ENCODE data around the gene HHATL. TPM values are rescaled to one million over a fixed set of nuclear protein-coding genes. Genes with fewer than 3 reads are reported as not detected.

Gene HHATL
- polyA plus RNA-seq, 1 experiment = not detected

- POLR2A ChIA-PET = no interaction called here
- no peaks in the 10 kb centered on the region for H3K27me3 ChIP-seq (ENCODE audit: control insufficient read depth, insufficient read depth, low read length)
- DNase-seq (ENCODE audit: low read depth, low spot score) = no peak
- H3K4me3 ChIP-seq (ENCODE audit: low read depth, low read length) = no peak overlapping the region
- no peak for TF ChIP-seq CTCF (IDR thresholded peaks at IDR 0.05; ENCODE audit: low read depth, low read length)
- CTCF ChIA-PET = no interaction called here
- H3K9me3 ChIP-seq (ENCODE audit: control insufficient read depth, insufficient read depth, low read length) = peaks cover 4% of the 10 kb centered on the region
- H3K27ac ChIP-seq (ENCODE audit: low read depth, low read length) = no peak overlapping the region
Observed at GRCh38 chr3:42663581-42664437, 38.8 kb downstream of the HHATL start.

GRCh38 chr3:42662813-42663535 lies 39.6 kb downstream of the HHATL start:
- Histone ChIP-seq H3K4me3 (ENCODE audit: low read depth, low read length) (no peak overlapping the region), H3K27me3 (ENCODE audit: control insufficient read depth, insufficient read depth, low read length) (no peaks in the 10 kb centered on the region), H3K27ac (ENCODE audit: low read depth, low read length) (no peak overlapping the region), H3K9me3 (ENCODE audit: control insufficient read depth, insufficient read depth, low read length) (no peaks in the 10 kb centered on the region)
- no peak for TF ChIP-seq CTCF (IDR thresholded peaks at IDR 0.05; ENCODE audit: low read depth, low read length)
- ChIA-PET POLR2A (no interaction called here), CTCF (no interaction called here)
- no peak for DNase-seq (ENCODE audit: low read depth, low spot score)

GRCh38 chr3:42662037-42662812 lies 40.4 kb downstream of the HHATL start:
- Histone ChIP-seq H3K4me3 (ENCODE audit: low read depth, low read length) (no peak overlapping the region), H3K27ac (ENCODE audit: low read depth, low read length) (no peak overlapping the region), H3K27me3 (ENCODE audit: control insufficient read depth, insufficient read depth, low read length) (no peaks in the 10 kb centered on the region), H3K9me3 (ENCODE audit: control insufficient read depth, insufficient read depth, low read length) (no peaks in the 10 kb centered on the region)
- no peak for DNase-seq (ENCODE audit: low read depth, low spot score)
- ChIA-PET POLR2A (no interaction called here), CTCF (no interaction called here)
- TF ChIP-seq CTCF (IDR thresholded peaks at IDR 0.05; ENCODE audit: low read depth, low read length) = no peak

GRCh38 chr3:42661593-42662022 lies 41.0 kb downstream of the HHATL start:
- CTCF ChIA-PET = no interaction called here
- TF ChIP-seq CTCF (IDR thresholded peaks at IDR 0.05; ENCODE audit: low read depth, low read length) = no peak
- POLR2A ChIA-PET = no interaction called here
- no peak for DNase-seq (ENCODE audit: low read depth, low spot score)
- Histone ChIP-seq H3K9me3 (ENCODE audit: control insufficient read depth, insufficient read depth, low read length) (no peaks in the 10 kb centered on the region), H3K4me3 (ENCODE audit: low read depth, low read length) (no peak overlapping the region), H3K27me3 (ENCODE audit: control insufficient read depth, insufficient read depth, low read length) (no peaks in the 10 kb centered on the region), H3K27ac (ENCODE audit: low read depth, low read length) (no peak overlapping the region)

Measured in AG04450 (cell line).